ENCODE measurements around the gene TIMM13. TPM values are rescaled to one million over a fixed set of nuclear protein-coding genes. Genes with fewer than 3 reads are reported as not detected.
A peak's percentile ranks its signal among the peaks of the same experiment; 100 is the strongest.
"Not testable (repeated sequence)": the region's sequence is repeated elsewhere in the genome, so short reads cannot be mapped to it uniquely, and the experiment has no call there.

The TIMM13 gene
- polyA plus RNA-seq, 3 donors from 2014 or later, result 74.3 to 99.6 (median 84.9) TPM

GRCh38 chr19:2461751-2462634, 34.6 kb upstream of the TIMM13 start:
- Mint-ChIP-seq H3K4me1 (peaks cover 11 to 13% of the 10 kb centered on the region in 2 donors), H3K27ac (peak overlapping the region in 1 of 6 donors; percentile 55), H3K4me3 (peak overlapping the region; percentile 65 to 83 (median 70)), H3K9me3 (no peaks in the 10 kb centered on the region), H3K27me3 (ENCODE audit: low read depth in 3 of 3) (peaks cover 0 to 5% (median 0%) of the 10 kb centered on the region in 3 donors), H3K36me3 (no peaks in the 10 kb centered on the region)
- peak; percentile 30 to 32 (median 31) for DNase-seq

- no peak overlapping the region for H3K27ac Mint-ChIP-seq
- H3K4me1 Mint-ChIP-seq, result peaks cover 17 to 19% of the 10 kb centered on the region in 2 donors
- H3K4me3 Mint-ChIP-seq, result peak overlapping the region in 4 of 5 donors; percentile 3 to 43 (median 24)
- no peaks in the 10 kb centered on the region for H3K9me3 Mint-ChIP-seq
- no peaks in the 10 kb centered on the region for H3K36me3 Mint-ChIP-seq
- peaks cover 0 to 7% (median 0%) of the 10 kb centered on the region in 3 donors for H3K27me3 Mint-ChIP-seq (ENCODE audit: low read depth in 3 of 3)
- no peak for DNase-seq
These were observed 32.9 kb upstream of the TIMM13 start for GRCh38 chr19:2460245-2460644.

- H3K36me3 Mint-ChIP-seq; H3K27me3 Mint-ChIP-seq (ENCODE audit: low read depth in 3 of 3); DNase-seq; H3K4me3 Mint-ChIP-seq; H3K9me3 Mint-ChIP-seq; H3K27ac Mint-ChIP-seq: not testable (repeated sequence)
- peaks cover 25 to 29% of the 10 kb centered on the region in 2 donors for H3K4me1 Mint-ChIP-seq
These were observed 31.4 kb upstream of the TIMM13 start for GRCh38 chr19:2458776-2459175.

- DNase-seq, result no peak
- Mint-ChIP-seq H3K9me3 (no peaks in the 10 kb centered on the region), H3K27me3 (ENCODE audit: low read depth in 3 of 3) (peaks cover 0 to 7% (median 0%) of the 10 kb centered on the region in 3 donors), H3K4me3 (no peak overlapping the region), H3K27ac (no peak overlapping the region), H3K4me1 (peaks cover 22 to 29% of the 10 kb centered on the region in 2 donors), H3K36me3 (no peaks in the 10 kb centered on the region)
These were observed 30.7 kb upstream of the TIMM13 start for GRCh38 chr19:2458054-2458453.

GRCh38 chr19:2457394-2458037, 30.1 kb upstream of the TIMM13 start:
- H3K27me3 Mint-ChIP-seq (ENCODE audit: low read depth in 3 of 3), result peaks cover 0 to 7% (median 0%) of the 10 kb centered on the region in 3 donors
- DNase-seq, result no peak
- no peaks in the 10 kb centered on the region for H3K9me3 Mint-ChIP-seq
- H3K27ac Mint-ChIP-seq, result peak overlapping the region in 5 of 6 donors; percentile 86 to 94 (median 93)
- H3K4me1 Mint-ChIP-seq, result peaks cover 22 to 29% of the 10 kb centered on the region in 2 donors
- H3K4me3 Mint-ChIP-seq, result peak overlapping the region in 4 of 5 donors; percentile 82 to 86 (median 84)
- H3K36me3 Mint-ChIP-seq, result no peaks in the 10 kb centered on the region

GRCh38 chr19:2455851-2456570, 28.6 kb upstream of the TIMM13 start:
- H3K9me3 Mint-ChIP-seq, result no peaks in the 10 kb centered on the region
- peak; percentile 35 to 63 (median 44) for DNase-seq
- peak overlapping the region; percentile 81 to 91 (median 85) for H3K4me3 Mint-ChIP-seq
- peaks cover 0 to 7% (median 0%) of the 10 kb centered on the region in 3 donors for H3K27me3 Mint-ChIP-seq (ENCODE audit: low read depth in 3 of 3)
- H3K36me3 Mint-ChIP-seq, result no peaks in the 10 kb centered on the region
- peak overlapping the region in 5 of 6 donors; percentile 74 to 94 (median 81) for H3K27ac Mint-ChIP-seq
- peaks cover 16 to 21% of the 10 kb centered on the region in 2 donors for H3K4me1 Mint-ChIP-seq

- no peak for DNase-seq
- H3K4me3 Mint-ChIP-seq, result peak overlapping the region; percentile 60 to 91 (median 84)
- peaks cover 0 to 7% (median 0%) of the 10 kb centered on the region in 3 donors for H3K27me3 Mint-ChIP-seq (ENCODE audit: low read depth in 3 of 3)
- peaks cover 16 to 20% of the 10 kb centered on the region in 2 donors for H3K4me1 Mint-ChIP-seq
- no peaks in the 10 kb centered on the region for H3K36me3 Mint-ChIP-seq
- peak overlapping the region; percentile 23 to 83 (median 62) for H3K27ac Mint-ChIP-seq
- no peaks in the 10 kb centered on the region for H3K9me3 Mint-ChIP-seq
These were observed 27.8 kb upstream of the TIMM13 start for GRCh38 chr19:2454962-2455850.

GRCh38 chr19:2454199-2454961, 27.0 kb upstream of the TIMM13 start:
- no peak for DNase-seq
- Mint-ChIP-seq H3K27me3 (ENCODE audit: low read depth in 3 of 3) (peaks cover 0 to 7% (median 0%) of the 10 kb centered on the region in 3 donors), H3K27ac (peak overlapping the region in 5 of 6 donors; percentile 23 to 83 (median 53)), H3K4me1 (peaks cover 18 to 20% of the 10 kb centered on the region in 2 donors), H3K4me3 (peak overlapping the region; percentile 46 to 91 (median 66)), H3K9me3 (no peaks in the 10 kb centered on the region), H3K36me3 (no peaks in the 10 kb centered on the region)

GRCh38 chr19:2453431-2454025, 26.1 kb upstream of the TIMM13 start:
- H3K36me3 Mint-ChIP-seq, result no peaks in the 10 kb centered on the region
- H3K9me3 Mint-ChIP-seq, result no peaks in the 10 kb centered on the region
- H3K27me3 Mint-ChIP-seq (ENCODE audit: low read depth in 3 of 3), result peaks cover 0 to 3% (median 0%) of the 10 kb centered on the region in 3 donors
- peaks cover 18 to 20% of the 10 kb centered on the region in 2 donors for H3K4me1 Mint-ChIP-seq
- DNase-seq, result no peak
- peak overlapping the region in 1 of 6 donors; percentile 22 for H3K27ac Mint-ChIP-seq
- H3K4me3 Mint-ChIP-seq, result peak overlapping the region in 3 of 5 donors; percentile 21 to 66 (median 27)

- DNase-seq, result no peak
- Mint-ChIP-seq H3K27me3 (ENCODE audit: low read depth in 3 of 3) (peaks cover 0 to 3% (median 2%) of the 10 kb centered on the region in 3 donors), H3K9me3 (no peaks in the 10 kb centered on the region), H3K36me3 (no peaks in the 10 kb centered on the region), H3K4me1 (peaks cover 15 to 19% of the 10 kb centered on the region in 2 donors), H3K4me3 (no peak overlapping the region), H3K27ac (no peak overlapping the region)
These were observed 24.4 kb upstream of the TIMM13 start for GRCh38 chr19:2451741-2452140.

- peaks cover 20 to 25% of the 10 kb centered on the region in 2 donors for H3K4me1 Mint-ChIP-seq
- H3K27me3 Mint-ChIP-seq (ENCODE audit: low read depth in 3 of 3), result peaks cover 0 to 5% (median 2%) of the 10 kb centered on the region in 3 donors
- H3K27ac Mint-ChIP-seq, result peak overlapping the region in 1 of 6 donors; percentile 11
- H3K36me3 Mint-ChIP-seq, result no peaks in the 10 kb centered on the region
- no peak for DNase-seq
- H3K9me3 Mint-ChIP-seq, result no peaks in the 10 kb centered on the region
- H3K4me3 Mint-ChIP-seq, result no peak overlapping the region
These were observed 23.8 kb upstream of the TIMM13 start for GRCh38 chr19:2451138-2451537.

- peaks cover 7 to 12% of the 10 kb centered on the region in 2 donors for H3K4me1 Mint-ChIP-seq
- no peak for DNase-seq
- no peaks in the 10 kb centered on the region for H3K36me3 Mint-ChIP-seq
- H3K27ac Mint-ChIP-seq, result no peak overlapping the region
- no peaks in the 10 kb centered on the region for H3K9me3 Mint-ChIP-seq
- H3K4me3 Mint-ChIP-seq, result no peak overlapping the region
- peaks cover 0 to 3% (median 2%) of the 10 kb centered on the region in 3 donors for H3K27me3 Mint-ChIP-seq (ENCODE audit: low read depth in 3 of 3)
These were observed 21.6 kb upstream of the TIMM13 start for GRCh38 chr19:2449019-2449418.

All from immature natural killer cell (primary cell).